Coronary artery (tissue), 2 donors: ENCODE measurements around the gene BRD1.

Experiments
- DNase-seq: peaks from one replicate; pipeline ENCODE4 v3.0.0-alpha.2; 2017; ENCODE audit warnings: low spot score
- H3K27ac ChIP-seq, 2 donors: fragments of 200-600 bp; sonication (generic); one replicate each; pipeline ENCODE4 v1.5.1; 2016 to 2019
- H3K4me3 ChIP-seq: fragments of 200-600 bp; sonication (generic); 2 replicates; pipeline ENCODE4 v1.5.1; 2016; ENCODE audit warnings: mild to moderate bottlenecking, moderate library complexity
- CTCF ChIP-seq: fragments of 200-600 bp; sonication (generic); IDR thresholded peaks from one replicate; pipeline ENCODE4 v1.5.1; 2019; ENCODE audit warnings: antibody characterized with exemption

The BRD1 gene

GRCh38 chr22:49733631-49734030, 94.0 kb downstream of the BRD1 start:
- TF ChIP-seq CTCF = no peak
- no peak for DNase-seq
- Histone ChIP-seq H3K4me3 (no peak overlapping the region), H3K27ac (no peak overlapping the region)

- H3K4me3 ChIP-seq = no peak overlapping the region
- H3K27ac ChIP-seq = no peak overlapping the region
- no peak for TF ChIP-seq CTCF
- no peak for DNase-seq
These were observed 97.0 kb downstream of the BRD1 start for GRCh38 chr22:49730656-49731055.

- no peak for DNase-seq
These were observed 99.0 kb downstream of the BRD1 start for GRCh38 chr22:49728570-49729271.

GRCh38 chr22:49727881-49728569, 99.6 kb downstream of the BRD1 start:
- H3K27ac ChIP-seq = no peak overlapping the region
- H3K4me3 ChIP-seq = no peak overlapping the region
- DNase-seq = no peak
- TF ChIP-seq CTCF = no peak

More at GRCh38 chr22:49728570-49729271, 99.0 kb downstream of the BRD1 start:
- no peak for TF ChIP-seq CTCF
- Histone ChIP-seq H3K4me3 (no peak overlapping the region), H3K27ac (no peak overlapping the region)

- Histone ChIP-seq H3K27ac (no peak overlapping the region), H3K4me3 (no peak overlapping the region)
- no peak for TF ChIP-seq CTCF
- no peak for DNase-seq
These were observed 100.3 kb downstream of the BRD1 start for GRCh38 chr22:49727191-49727880.

GRCh38 chr22:49726701-49727101, 101.0 kb downstream of the BRD1 start:
- no peak for DNase-seq
- no peak for TF ChIP-seq CTCF
- H3K27ac ChIP-seq = no peak overlapping the region
- H3K4me3 ChIP-seq = no peak overlapping the region
